HG03159 (cell line): ENCODE results near the gene PIGA.

Experiments used
- ATAC-seq: cut with Tn5 transposase; IDR thresholded peaks from one replicate; pipeline ENCODE4 v1.9.1; 2021; ENCODE audit warnings: mild to moderate bottlenecking, moderate library complexity; ENCODE audit not compliant: unreplicated experiment

Gene PIGA

DNA sequence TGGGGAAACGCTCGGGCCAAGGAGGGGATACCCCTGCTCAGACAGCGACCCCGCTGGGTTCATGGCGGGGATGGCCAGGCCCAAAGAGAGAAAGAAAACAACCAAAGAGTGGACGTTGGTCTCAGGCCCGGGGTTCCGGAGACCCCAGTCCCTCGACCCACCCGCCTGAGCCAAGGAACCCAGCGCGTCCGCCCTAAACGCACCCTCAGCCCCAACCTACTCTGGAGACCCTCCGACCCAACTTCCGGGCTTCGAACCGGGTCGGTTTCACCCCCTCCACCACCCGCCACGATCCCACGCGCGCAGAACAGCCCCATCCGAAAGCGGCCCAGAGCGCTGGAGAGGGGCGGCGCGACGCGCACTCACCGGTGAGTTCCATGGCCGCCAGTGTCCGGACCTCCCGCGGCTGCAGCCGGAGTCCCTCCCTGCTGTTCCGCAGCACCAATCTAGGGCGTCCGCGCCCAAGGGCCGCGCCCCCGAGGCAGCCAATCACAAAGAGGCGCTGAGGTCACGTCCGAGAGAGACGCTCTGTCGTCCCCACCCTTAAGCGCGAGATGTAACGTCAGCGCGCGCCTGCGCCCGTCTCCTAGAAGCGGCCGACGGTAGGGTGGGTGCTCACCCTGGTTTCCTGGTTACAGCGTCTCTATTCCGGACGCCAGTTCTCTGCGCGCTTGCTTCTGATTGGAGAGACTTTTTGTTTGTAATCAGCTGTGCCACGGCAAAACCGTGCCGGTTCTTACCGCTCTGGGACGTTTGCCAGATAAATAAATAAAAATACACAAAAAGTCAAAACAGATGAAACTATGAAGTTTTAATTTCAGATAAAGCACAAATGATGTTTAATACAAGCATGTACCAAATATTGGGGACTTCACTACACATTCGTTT lies at the start of gene PIGA:
Gene PIGA, minus strand, starts transcription at position 389 of the 888 bp plus-strand sequence. CDS start 3,593 bp downstream, outside the sequence.
- peak; percentile 97 for ATAC-seq

GRCh38 chrX:15384304-15384703 lies 49.0 kb upstream of the PIGA start, which contains the start of gene VEGFD:
Gene VEGFD, minus strand, starts transcription at chrX:15384413. Its CDS starts 467 bp downstream, at chrX:15383946.
- no peak for ATAC-seq

DNA sequence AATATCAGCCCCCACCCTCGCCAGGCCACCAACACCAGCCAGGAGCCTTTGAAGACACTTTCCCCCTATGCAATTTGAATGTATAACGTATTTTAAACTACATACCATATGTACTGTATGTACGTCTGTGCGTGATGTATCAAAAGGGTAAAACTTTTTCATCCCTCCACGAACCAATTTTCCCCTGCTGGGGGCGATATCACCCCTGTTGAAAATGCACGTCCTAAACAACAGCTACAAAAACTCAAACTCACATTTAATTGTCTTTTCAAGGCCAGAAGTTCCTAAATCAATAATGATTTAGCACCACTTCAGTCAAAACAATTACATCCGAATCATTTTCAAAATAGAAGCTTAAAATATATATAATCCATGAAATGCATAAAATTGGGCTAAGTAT lies 47.5 kb upstream of the PIGA start:
- no peak for ATAC-seq

DNA sequence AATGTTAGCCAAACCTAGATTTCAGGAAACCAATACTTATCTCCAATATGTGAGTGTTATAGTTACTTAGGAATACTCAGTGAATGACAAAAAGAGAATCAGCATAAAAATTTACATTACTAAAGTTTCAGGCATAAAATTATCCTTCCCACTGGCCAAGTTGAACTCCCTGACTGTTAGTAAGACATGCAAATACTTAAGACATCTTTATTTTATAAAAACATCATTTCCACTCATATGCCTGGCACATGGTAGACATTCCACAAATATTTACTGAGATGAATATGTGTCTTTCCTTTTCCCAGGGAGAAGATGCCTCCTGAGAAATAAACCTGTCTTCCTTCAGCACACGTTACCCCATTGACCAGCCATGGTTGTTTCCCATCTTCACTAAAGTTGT lies 41.6 kb upstream of the PIGA start:
- no peak for ATAC-seq

DNA sequence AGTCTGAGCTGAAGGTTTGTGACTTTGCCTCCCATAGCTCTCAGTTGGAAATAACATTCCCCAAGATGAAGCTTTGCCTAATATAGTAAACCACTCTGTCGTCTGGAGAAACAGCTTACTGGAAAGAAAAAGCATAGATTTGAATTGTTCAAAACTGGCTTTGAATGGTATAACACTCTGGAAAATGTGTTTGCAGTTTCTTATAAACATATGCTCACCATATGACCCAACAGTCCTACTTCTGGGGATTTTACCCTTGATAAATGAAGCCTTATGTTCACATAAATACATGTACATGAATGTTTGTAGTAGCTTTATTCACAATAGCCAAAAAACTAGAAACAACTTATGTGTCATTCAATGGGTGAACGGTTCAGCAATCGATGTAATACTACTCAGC lies 38.7 kb upstream of the PIGA start:
- no peak for ATAC-seq

GRCh38 chrX:15366506-15367352 lies 31.4 kb upstream of the PIGA start:
- ATAC-seq = no peak

GRCh38 chrX:15359701-15360100 lies 24.4 kb upstream of the PIGA start:
- ATAC-seq = no peak

DNA sequence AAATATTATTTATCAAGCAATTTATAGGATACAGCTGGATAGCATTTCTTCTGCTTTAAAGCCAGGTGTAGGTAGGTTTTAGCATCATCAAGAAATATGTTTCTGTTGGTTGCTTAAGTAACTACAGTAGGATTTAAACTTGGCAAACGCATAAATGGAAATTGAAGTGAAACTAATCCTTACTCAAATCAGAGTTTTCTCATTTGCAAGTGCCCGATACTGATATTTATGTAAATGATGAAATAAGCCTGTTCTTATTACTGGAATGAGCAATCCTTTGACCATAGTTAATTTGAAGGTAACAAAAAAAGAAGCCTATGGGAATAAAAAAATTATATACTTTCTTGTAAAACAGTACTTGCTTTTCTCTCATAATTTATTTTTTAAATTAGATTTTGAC lies 23.2 kb upstream of the PIGA start:
- ATAC-seq = no peak

GRCh38 chrX:15356444-15356843 lies 21.1 kb upstream of the PIGA start:
- no peak for ATAC-seq

GRCh38 chrX:15350329-15350996 lies 15.1 kb upstream of the PIGA start:
- no peak for ATAC-seq

GRCh38 chrX:15349046-15349445 lies 13.7 kb upstream of the PIGA start:
- ATAC-seq = peak; percentile 73

- no peak for ATAC-seq
These were observed 10.7 kb upstream of the PIGA start for GRCh38 chrX:15345976-15346375.

- ATAC-seq = no peak
These were observed 8.8 kb upstream of the PIGA start for GRCh38 chrX:15344106-15344505.

GRCh38 chrX:15343075-15343476 lies 7.8 kb upstream of the PIGA start:
- no peak for ATAC-seq

GRCh38 chrX:15340867-15341266 lies 5.5 kb upstream of the PIGA start:
- ATAC-seq = no peak

GRCh38 chrX:15336023-15336413 lies 695 bp upstream of the PIGA start:
- no peak for ATAC-seq

DNA sequence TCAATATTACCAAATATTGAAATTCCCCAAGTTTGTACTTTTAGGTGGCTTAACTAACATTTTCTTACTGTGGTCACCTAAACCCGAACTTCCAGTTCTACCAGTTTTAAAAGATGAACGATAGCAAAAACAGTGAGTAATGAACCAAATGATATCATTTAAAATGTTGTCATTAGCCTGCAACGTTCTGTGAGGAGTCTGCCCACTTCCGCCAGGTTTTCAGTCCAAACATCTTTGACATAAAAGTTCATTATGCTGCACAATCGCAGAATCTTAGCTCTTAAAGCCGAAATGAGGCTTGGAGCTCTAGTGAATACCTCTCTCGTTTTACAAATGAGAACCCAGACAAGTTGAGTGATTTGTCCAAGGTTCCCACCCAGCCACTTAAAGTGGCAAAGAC lies 762 bp downstream of the PIGA start:
- ATAC-seq = no peak

DNA sequence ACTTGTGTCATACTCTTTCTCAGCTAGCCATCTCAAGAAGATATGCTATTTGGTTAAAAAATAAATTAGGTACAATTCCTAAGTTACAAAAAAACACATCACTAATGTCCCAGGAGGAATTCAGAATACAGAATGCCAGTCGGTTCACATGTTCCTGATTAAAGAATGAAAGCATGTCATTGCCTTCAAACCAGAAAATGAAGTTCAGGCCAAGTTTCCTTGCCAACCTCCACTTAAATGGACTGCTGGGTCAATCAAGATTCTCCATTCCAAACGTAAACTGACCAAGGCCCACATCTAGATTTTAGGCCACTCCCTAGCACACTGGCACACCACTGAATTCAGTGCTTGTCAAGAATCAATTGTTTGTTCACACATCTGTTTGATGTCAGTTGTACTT lies 6.5 kb downstream of the PIGA start:
- no peak for ATAC-seq

DNA sequence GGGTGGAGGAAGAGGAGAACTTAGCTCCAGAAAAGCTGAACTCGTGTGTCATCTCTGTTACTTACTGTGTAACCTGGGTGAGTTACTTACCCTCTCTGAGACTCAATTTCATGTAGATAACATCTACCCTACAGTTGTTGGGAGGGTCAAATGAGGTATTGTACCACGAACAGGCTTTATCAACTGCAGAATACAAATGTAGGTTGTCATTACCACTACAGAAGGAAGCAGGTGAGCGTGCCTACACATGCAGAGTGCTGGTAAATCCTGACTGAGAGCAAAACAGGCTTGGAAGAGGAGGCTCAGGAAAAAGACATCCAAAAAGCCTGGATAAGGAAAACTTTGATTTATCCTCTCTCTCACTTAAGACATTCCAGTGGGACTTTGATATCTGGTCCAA lies 7.2 kb downstream of the PIGA start:
- ATAC-seq = no peak

DNA sequence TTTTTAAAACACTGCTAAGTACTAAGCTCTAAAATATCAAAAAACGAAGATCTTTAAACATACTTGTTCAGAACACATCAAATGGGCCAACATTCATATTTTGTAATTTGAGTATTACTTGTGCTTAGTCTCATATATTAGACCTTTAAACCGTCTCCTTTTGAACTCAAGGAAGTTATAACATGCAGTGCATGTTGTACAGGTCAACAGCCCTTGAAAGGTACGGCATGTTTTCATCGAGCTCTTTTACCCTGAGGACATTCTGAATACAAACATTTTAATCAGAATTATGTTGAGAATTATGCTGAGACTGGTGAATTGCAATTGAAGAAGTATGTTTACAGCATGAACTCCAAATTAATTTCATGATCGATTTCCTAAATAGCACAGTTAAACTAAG lies 12.9 kb downstream of the PIGA start:
- ATAC-seq = no peak

GRCh38 chrX:15322072-15322471 lies 13.3 kb downstream of the PIGA start:
- ATAC-seq = no peak
